HT1080 (cell line): ENCODE results near the gene CFAP54. TPM values are rescaled to one million over a fixed set of nuclear protein-coding genes. Genes with fewer than 3 reads are reported as not detected.
"Not testable (repeated sequence)": the region's sequence is repeated elsewhere in the genome, so short reads cannot be mapped to it uniquely, and the experiment has no call there.

ENCODE experiments used
- DNase-seq: peaks from one replicate; pipeline ENCODE4 v3.0.0-alpha.2; 2015; ENCODE audit warnings: low read depth
- total RNA-seq: library from RNA; depleted of rRNA; stranded (reverse); fragments of >200 nt; shearing (Covaris generic); gene quantifications from 2 replicates; pipeline ENCODE4 v1.2.3, GENCODE V29; 2014

The CFAP54 gene
- total RNA-seq, 1 experiment from 2014 or later: 5.3 TPM

GRCh38 chr12:96514328-96514727 is 25.0 kb downstream of the CFAP54 start:
- DNase-seq: no peak

- DNase-seq: peak; percentile 75
Observed at GRCh38 chr12:96516472-96517430, 27.4 kb downstream of the CFAP54 start.

DNA sequence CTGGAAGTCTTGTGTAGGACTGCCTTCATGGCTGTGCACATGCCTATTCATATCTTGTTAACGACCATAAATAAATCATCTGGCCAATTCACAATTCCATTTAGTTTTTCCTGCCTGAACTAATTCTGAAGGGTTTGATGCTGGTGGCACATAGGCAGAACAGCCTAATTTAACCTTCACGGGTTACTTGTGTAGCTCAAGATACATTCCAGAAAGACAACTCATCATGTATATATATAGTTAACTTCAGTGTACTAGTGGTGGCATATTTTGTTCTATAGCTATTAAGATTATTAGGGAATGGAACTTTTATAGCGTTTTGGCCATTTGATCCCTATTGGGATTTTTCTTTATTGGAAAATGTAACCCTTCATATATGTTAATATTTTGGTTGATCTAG is 31.4 kb downstream of the CFAP54 start:
- peak; percentile 20 for DNase-seq

DNA sequence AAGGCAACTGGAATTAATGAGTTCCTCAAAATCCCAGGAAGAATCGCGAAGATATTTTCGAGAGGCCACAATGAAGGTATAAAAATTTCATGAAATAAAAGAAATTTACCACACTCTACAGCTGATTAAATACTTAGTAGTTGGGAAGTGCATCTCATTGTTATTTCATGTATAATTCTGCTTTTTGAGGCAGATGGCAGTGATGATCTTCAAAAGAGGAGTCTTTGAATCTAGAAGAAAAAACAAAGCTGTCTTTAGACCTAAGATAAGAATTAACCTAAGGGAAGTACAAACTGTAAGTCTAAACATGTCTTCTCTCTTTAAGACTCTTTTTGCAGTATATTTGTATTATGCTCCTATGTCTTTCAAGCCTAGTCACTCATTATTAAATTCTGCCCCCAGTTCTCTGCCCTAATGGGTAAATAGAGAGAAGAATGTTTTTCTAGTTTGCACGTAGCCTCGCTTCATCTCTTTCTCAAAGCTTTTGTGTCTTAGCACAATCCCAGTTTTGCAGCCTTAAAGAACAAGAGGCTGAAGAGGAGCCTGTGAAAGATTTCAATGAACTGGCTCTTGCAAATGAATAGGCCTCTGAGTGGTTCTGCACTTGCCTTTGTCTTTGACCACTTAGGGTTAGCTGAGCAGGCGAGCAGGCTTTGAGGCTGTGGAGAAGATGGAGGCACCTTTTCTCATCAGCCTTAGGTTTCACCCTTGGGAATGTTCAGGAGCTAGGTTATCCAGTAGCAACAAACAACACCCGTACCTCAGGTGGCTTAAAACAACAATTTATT is 32.7 kb downstream of the CFAP54 start:
- DNase-seq: no peak

DNA sequence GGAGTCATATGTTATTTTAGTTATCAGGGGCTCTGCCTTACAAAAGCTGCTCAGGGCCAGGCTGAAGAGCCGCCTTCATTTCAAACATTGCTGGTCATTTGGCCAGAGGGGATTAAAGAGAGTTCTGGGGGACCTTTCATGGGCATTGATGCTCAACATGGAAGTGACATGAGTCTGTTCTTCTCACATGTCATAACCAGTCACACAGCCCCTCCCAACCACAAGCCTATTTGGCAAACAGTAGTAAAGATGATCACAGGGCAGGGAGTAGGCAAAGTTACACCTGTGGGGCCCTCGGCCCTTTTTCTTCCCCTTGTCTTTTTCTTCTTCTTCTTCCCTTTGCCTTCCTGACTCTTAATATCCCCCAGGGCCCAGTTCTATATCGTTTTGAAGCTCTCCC is 33.3 kb downstream of the CFAP54 start:
- DNase-seq: no peak

GRCh38 chr12:96526110-96526509 is 36.7 kb downstream of the CFAP54 start:
- DNase-seq: no peak

- DNase-seq: no peak
Observed at GRCh38 chr12:96529912-96530311, 40.5 kb downstream of the CFAP54 start.

- DNase-seq: no peak
Observed at GRCh38 chr12:96534339-96534738, 45.0 kb downstream of the CFAP54 start.

- DNase-seq: no peak
Observed at GRCh38 chr12:96548384-96548783, 59.0 kb downstream of the CFAP54 start.

DNA sequence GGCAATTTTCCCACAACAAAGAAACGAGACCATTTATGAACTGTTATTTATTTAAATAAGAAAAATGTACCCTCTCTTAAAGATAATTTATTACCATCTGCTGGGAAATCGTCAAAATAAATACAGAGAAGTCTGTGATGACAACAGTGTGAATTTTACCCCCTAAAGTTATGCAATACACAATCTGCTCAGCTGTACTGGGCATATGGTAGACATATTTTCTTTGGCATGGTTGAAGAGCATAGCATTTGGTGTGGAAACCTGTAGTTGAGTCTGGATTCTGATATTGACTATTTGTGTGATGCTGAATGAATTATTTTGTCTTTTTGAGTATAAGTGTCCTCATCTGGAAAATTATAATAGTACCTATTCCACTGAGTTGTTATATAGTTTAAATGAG is 60.0 kb downstream of the CFAP54 start:
- DNase-seq: no peak

DNA sequence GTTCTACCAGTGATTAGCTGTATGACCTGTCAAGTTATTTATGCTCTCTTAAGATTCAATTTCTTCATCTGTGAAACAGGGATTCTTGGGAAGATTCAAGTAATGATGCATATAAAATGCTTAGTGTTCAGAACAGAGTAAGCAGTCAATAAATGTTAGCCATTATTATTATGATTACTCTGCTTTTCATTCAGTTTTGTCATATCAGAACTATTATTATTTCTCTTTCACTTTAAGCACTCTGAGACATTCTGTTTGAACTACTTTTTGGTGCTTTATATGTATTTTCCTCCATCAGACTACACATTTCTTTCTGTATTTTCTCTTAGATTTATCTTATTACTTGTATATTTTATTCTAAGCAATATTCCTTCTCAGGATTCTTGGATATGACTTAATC is 81.2 kb downstream of the CFAP54 start:
- no peak for DNase-seq

GRCh38 chr12:96571101-96571862 is 81.9 kb downstream of the CFAP54 start:
- DNase-seq: peak; percentile 15

DNA sequence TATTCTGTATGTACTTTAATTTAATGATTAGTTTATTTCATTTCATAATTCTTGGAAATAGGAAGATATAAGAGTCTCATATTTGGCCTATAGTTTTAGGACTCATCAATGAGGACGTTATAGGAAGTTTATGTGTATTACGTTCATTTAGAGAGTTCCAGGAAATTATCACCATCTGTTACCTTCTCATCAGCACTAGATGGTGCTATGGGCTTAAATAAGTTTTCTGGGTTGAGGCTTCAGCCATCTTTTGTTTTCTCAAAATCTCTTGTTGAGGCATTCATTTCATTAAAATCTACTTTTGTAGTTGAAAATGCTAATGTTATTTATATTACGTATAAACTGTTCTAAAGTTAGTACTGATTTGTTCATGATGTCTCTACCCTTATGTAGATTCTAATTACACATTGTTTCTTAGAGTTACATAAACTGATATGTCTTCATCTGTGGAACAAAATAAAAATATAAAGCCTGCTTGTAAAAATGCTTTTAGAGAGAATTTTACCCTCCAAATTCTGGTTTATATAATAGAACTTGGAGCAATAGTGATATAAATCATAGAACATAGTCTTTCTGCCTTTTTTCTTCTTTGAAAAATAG is 89.2 kb downstream of the CFAP54 start:
- DNase-seq: peak; percentile 39

DNA sequence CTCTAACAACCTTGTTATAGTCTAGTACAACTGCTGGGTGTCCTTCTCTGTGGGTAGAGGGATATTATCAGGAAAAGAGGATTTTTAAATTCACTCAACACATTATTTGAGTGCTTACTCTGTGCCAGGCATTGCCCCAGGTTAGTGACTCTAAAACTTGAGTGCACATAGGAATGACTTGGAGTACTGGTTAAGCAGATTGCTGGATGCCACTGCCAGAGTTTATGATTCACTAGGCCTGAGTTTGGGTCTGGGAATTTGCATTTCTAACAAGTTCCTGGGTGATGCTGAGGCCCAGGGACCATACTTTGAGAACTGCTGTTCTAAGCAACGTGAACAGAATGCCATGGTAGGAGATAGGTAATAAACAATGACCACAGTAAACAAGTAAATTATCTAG is 96.6 kb downstream of the CFAP54 start:
- DNase-seq: no peak

DNA sequence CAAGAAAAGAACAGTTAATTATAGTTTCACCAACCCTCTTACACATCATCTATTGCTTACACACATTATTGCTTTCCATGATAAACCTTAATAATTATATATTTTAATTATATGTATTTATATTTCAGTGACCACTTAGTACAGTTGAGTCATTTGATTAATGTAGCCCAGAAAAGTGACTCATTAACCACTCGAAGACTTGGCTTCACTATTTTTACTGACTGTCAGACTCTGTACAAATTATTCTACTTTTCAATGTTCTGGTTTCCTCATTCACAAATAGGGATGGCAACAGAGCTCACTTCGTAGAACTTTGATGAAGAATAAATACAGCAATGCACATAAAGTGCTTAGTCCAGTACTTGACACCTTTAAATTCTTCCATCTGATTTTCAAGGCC is 98.3 kb downstream of the CFAP54 start:
- no peak for DNase-seq

- DNase-seq: no peak
Observed at GRCh38 chr12:96590970-96591369, 101.6 kb downstream of the CFAP54 start.

- DNase-seq: not testable (repeated sequence)
Observed at GRCh38 chr12:96604374-96604773, 115.0 kb downstream of the CFAP54 start.

DNA sequence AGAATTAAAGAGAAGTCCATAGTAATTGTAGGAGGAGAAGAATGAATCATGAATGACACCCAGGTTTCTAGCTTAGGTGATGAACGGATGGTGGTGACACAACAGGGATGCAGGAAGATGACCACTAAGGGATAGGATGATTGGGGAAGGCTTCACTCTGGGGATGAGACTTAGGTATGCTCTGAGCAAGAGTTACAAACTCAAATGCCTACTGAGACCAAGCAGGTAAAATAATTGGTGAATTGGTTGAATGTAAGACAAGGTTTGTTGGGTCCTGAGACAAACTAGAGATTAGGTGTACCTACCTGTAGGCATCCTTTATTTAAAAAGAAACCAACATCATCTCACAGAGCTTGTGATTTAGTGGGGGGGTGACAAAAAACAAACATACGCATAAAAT is 116.3 kb downstream of the CFAP54 start:
- DNase-seq: no peak

- no peak for DNase-seq
Observed at GRCh38 chr12:96606134-96606533, 116.8 kb downstream of the CFAP54 start.

GRCh38 chr12:96606644-96607043 is 117.3 kb downstream of the CFAP54 start:
- DNase-seq: no peak

GRCh38 chr12:96617178-96617577 is 127.8 kb downstream of the CFAP54 start:
- DNase-seq: no peak
